Liver (tissue), 9 donors: ENCODE results near the gene CDON. TPM values are rescaled to one million over a fixed set of nuclear protein-coding genes. Genes with fewer than 3 reads are reported as not detected.

Experiments used
- DNase-seq: peaks from one replicate; pipeline ENCODE4 v3.0.0-alpha.2; 2017; ENCODE audit warnings: low spot score
- H3K27ac ChIP-seq, 2 donors: one replicate each; pipeline ENCODE4 v1.7.0; 2013; ENCODE audit warnings: inconsistent platforms in 2 of 2, low read length in 2 of 2, control low read depth in 1 of 2, low read depth in 1 of 2, mild to moderate bottlenecking in 1 of 2
- H3K27me3 ChIP-seq, 4 donors: one replicate each; pipeline versions ENCODE4 v1.6.1 to v1.7.0; 2013; ENCODE audit warnings: low read length in 3 of 4, inconsistent platforms in 1 of 4, mild to moderate bottlenecking in 1 of 4, moderate library complexity in 1 of 4; ENCODE audit not compliant: control insufficient read depth in 4 of 4, insufficient read depth in 4 of 4
- H3K36me3 ChIP-seq, 4 donors: one replicate each; pipeline versions ENCODE4 v1.6.1 to v1.7.0; 2013; ENCODE audit warnings: low read length in 3 of 4, mild to moderate bottlenecking in 3 of 4, low read depth in 1 of 4, moderate library complexity in 1 of 4; ENCODE audit not compliant: control insufficient read depth in 4 of 4, insufficient read depth in 3 of 4
- H3K4me1 ChIP-seq, 4 donors: one replicate each; pipeline versions ENCODE4 v1.6.1 to v1.7.0; 2013; ENCODE audit warnings: low read length in 3 of 4, mild to moderate bottlenecking in 3 of 4, moderate library complexity in 1 of 4; ENCODE audit not compliant: control insufficient read depth in 4 of 4, insufficient read depth in 4 of 4
- H3K4me3 ChIP-seq, 3 donors: one replicate each; pipeline versions ENCODE4 v1.6.1 to v1.7.0; 2013; ENCODE audit warnings: low read length in 3 of 3, control low read depth in 1 of 3, low read depth in 1 of 3, mild to moderate bottlenecking in 1 of 3
- H3K9ac ChIP-seq, 2 donors: one replicate each; pipeline ENCODE4 v1.7.0; 2013; ENCODE audit warnings: low read length in 2 of 2, mild to moderate bottlenecking in 2 of 2, moderate library complexity in 2 of 2, control low read depth in 1 of 2, low read depth in 1 of 2
- H3K9me3 ChIP-seq, 4 donors: one replicate each; pipeline versions ENCODE4 v1.6.1 to v1.7.0; 2013; ENCODE audit warnings: low read length in 3 of 4; ENCODE audit not compliant: control insufficient read depth in 4 of 4
- CTCF ChIP-seq: fragments of 150-350 bp; IDR thresholded peaks from 2 replicates; pipeline ENCODE4 v1.5.1; 2017; ENCODE audit warnings: improper control_type of control experiment, low read depth, low read length; ENCODE audit not compliant: missing input control
- EGR1 ChIP-seq, 2 donors: IDR thresholded peaks; 2 replicates each; pipeline ENCODE4 v1.6.1; 2016 to 2018; ENCODE audit warnings: antibody characterized with exemption in 2 of 2, low read depth in 2 of 2
- FOXA1 ChIP-seq: IDR thresholded peaks from 2 replicates; pipeline ENCODE4 v1.6.1; 2016; ENCODE audit warnings: antibody characterized with exemption
- FOXA2 ChIP-seq: IDR thresholded peaks from 2 replicates; pipeline ENCODE4 v1.6.1; 2016; ENCODE audit warnings: antibody characterized with exemption
- GABPA ChIP-seq, 2 donors: IDR thresholded peaks in 1 of 2; conservative IDR thresholded peaks in 1 of 2; 2 replicates each; pipeline ENCODE4 v1.6.1; 2016; ENCODE audit warnings: antibody characterized with exemption in 2 of 2, mild to moderate bottlenecking in 1 of 2, moderate library complexity in 1 of 2
- HNF4A ChIP-seq, 2 donors: conservative IDR thresholded peaks; 2 replicates each; pipeline ENCODE4 v1.6.1; 2016; ENCODE audit warnings: antibody characterized with exemption in 2 of 2, mild to moderate bottlenecking in 2 of 2
- HNF4G ChIP-seq: IDR thresholded peaks from 2 replicates; pipeline ENCODE4 v1.6.1; 2016; ENCODE audit warnings: antibody characterized with exemption
- JUND ChIP-seq, 2 donors: IDR thresholded peaks; 2 replicates each; pipeline ENCODE4 v1.6.1; 2016; ENCODE audit warnings: antibody characterized with exemption in 2 of 2
- RAD21 ChIP-seq, 2 donors: IDR thresholded peaks; 2 replicates each; pipeline ENCODE4 v1.6.1; 2016; ENCODE audit warnings: antibody characterized with exemption in 2 of 2, mild to moderate bottlenecking in 2 of 2
- REST ChIP-seq: IDR thresholded peaks from 2 replicates; pipeline ENCODE4 v1.6.1; 2016; ENCODE audit warnings: antibody characterized with exemption, mild to moderate bottlenecking
- RXRA ChIP-seq, 2 donors: IDR thresholded peaks; 2 replicates each; pipeline ENCODE4 v1.6.1; 2017 to 2018; ENCODE audit warnings: antibody characterized with exemption in 2 of 2, mild to moderate bottlenecking in 1 of 2
- SP1 ChIP-seq: IDR thresholded peaks from 2 replicates; pipeline ENCODE4 v1.6.1; 2018; ENCODE audit warnings: antibody characterized with exemption, mild to moderate bottlenecking
- TAF1 ChIP-seq: conservative IDR thresholded peaks from 2 replicates; pipeline ENCODE4 v1.6.1; 2016; ENCODE audit warnings: antibody characterized with exemption, mild to moderate bottlenecking
- YY1 ChIP-seq: IDR thresholded peaks from 2 replicates; pipeline ENCODE4 v1.6.1; 2016; ENCODE audit warnings: antibody characterized with exemption, mild to moderate bottlenecking
- WGBS: extraction: QIAGEN DNeasy Blood & Tissue Kit; methylation state at CpG from one replicate; pipeline ENCODE4 v1.1.7; 2013; 5-methylcytosine and 5-hydroxymethylcytosine counted together
- polyA plus RNA-seq, 2 donors: library from polyadenylated mRNA; stranded (reverse) in 1 of 2; unstranded in 1 of 2; fragments of 200-250 nt in 1 of 2; fragments of >200 nt in 1 of 2; fragmentation: Nextera tagmentation in 1 of 2; extraction: Ambion mirVana in 1 of 2; gene quantifications; one replicate each; pipeline versions ENCODE4 v1.2.1 to v1.2.3, GENCODE V29; 2013 to 2015
- total RNA-seq, 2 donors: library from RNA; depleted of rRNA; stranded (reverse); fragments of >200 nt; gene quantifications; one replicate each; pipeline ENCODE4 v1.2.3, GENCODE V29; 2014
- TF ChIP-seq, protein P1 (sequence below): IDR thresholded peaks from 2 replicates; pipeline ENCODE4 v1.6.1; 2016; ENCODE audit warnings: antibody characterized with exemption
- TF ChIP-seq, protein P2 (sequence below): IDR thresholded peaks from 2 replicates; pipeline ENCODE4 v1.6.1; 2016; ENCODE audit warnings: antibody characterized with exemption
- donor health status: healthy.
- donor health status: healthy.
- donor health status: healthy.
- donor health status: healthy.
- donor health status: healthy.

Gene CDON
- total and polyA plus RNA-seq, 4 donors = 0.69 to 7.4 (median 3.9) TPM

- Histone ChIP-seq H3K27ac (no peak overlapping the region), H3K36me3 (no peaks in the 10 kb centered on the region), H3K4me3 (no peak overlapping the region), H3K9ac (no peak overlapping the region), H3K9me3 (no peaks in the 10 kb centered on the region), H3K27me3 (no peaks in the 10 kb centered on the region), H3K4me1 (peaks cover 3 to 25% (median 13%) of the 10 kb centered on the region in 4 donors)
- 77% methylated on average over 8 of the region's 8 CpGs for WGBS
- TF ChIP-seq YY1 = no peak
- TF ChIP-seq RXRA (IDR thresholded peaks at IDR 0.05) = peak in 1 of 2 donors; percentile 29
- peak in 1 of 2 donors; percentile 15 for TF ChIP-seq HNF4A (conservative IDR thresholded peaks at IDR 0.05)
- peak; percentile 14 to 27 for TF ChIP-seq RAD21 (IDR thresholded peaks at IDR 0.05)
- TF ChIP-seq, protein P1, sequence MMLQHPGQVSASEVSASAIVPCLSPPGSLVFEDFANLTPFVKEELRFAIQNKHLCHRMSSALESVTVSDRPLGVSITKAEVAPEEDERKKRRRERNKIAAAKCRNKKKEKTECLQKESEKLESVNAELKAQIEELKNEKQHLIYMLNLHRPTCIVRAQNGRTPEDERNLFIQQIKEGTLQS = no peak
- TF ChIP-seq FOXA2 = peak; percentile 11
- TF ChIP-seq, protein P2, sequence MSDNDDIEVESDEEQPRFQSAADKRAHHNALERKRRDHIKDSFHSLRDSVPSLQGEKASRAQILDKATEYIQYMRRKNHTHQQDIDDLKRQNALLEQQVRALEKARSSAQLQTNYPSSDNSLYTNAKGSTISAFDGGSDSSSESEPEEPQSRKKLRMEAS = no peak
- no peak for TF ChIP-seq TAF1
- no peak for DNase-seq
These were observed 17.7 kb upstream of the CDON start for GRCh38 chr11:126080161-126080941.

DNA sequence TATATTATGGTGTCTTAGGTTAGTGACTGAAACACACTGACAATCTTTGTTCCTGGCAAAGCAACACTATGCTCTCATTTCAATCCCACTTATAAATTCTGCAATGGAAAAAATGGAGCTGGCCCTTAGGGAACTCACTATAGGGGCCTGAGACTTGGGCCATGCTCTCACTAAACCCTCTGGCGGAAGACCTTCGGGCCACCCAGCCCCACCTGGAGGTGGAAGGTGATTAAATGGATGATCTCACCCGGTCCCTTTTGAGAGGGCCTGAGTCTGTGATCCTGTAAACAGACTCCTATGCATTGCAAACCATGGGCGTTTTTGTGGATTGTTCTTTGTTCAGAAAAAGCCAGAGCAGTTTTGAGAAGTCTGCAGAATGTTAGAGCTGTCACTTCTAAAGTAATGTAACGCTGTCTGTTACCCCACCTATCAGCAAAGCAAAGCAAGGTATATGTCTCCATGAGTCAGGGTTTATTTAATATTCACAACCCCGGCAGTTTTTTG lies 17.0 kb upstream of the CDON start:
- H3K9ac ChIP-seq = no peak overlapping the region
- no peak for DNase-seq
- WGBS = 52% methylated on average over 6 of the region's 6 CpGs
- no peaks in the 10 kb centered on the region for H3K36me3 ChIP-seq
- H3K27ac ChIP-seq = no peak overlapping the region
- no peak for TF ChIP-seq HNF4A (conservative IDR thresholded peaks at IDR 0.05)
- TF ChIP-seq, protein P1 = no peak
- TF ChIP-seq SP1 = no peak
- no peak for TF ChIP-seq REST
- no peak for TF ChIP-seq RAD21 (IDR thresholded peaks at IDR 0.05)
- no peak for TF ChIP-seq GABPA (IDR thresholded peaks at IDR 0.05 in 1 of 2, conservative IDR thresholded peaks at IDR 0.05 in 1 of 2)
- TF ChIP-seq FOXA2 = no peak
- no peak for TF ChIP-seq EGR1 (IDR thresholded peaks at IDR 0.05; ENCODE audit: low read depth in 2 of 2)
- TF ChIP-seq RXRA (IDR thresholded peaks at IDR 0.05) = no peak
- TF ChIP-seq JUND (IDR thresholded peaks at IDR 0.05) = no peak
- no peak for TF ChIP-seq CTCF
- no peak for TF ChIP-seq YY1
- no peak for TF ChIP-seq FOXA1
- no peak for TF ChIP-seq HNF4G
- peaks cover 3 to 25% (median 13%) of the 10 kb centered on the region in 4 donors for H3K4me1 ChIP-seq
- H3K27me3 ChIP-seq = no peaks in the 10 kb centered on the region
- no peak overlapping the region for H3K4me3 ChIP-seq
- no peaks in the 10 kb centered on the region for H3K9me3 ChIP-seq
